Fibroblast of the aortic adventitia (primary cell): Measurements from ENCODE around the gene ELL2. TPM values are rescaled to one million over a fixed set of nuclear protein-coding genes. Genes with fewer than 3 reads are reported as not detected.
"Not testable (repeated sequence)": the region's sequence is repeated elsewhere in the genome, so short reads cannot be mapped to it uniquely, and the experiment has no call there.

Source experiments
- DNase-seq: peaks from one replicate; pipeline ENCODE4 v3.0.0-alpha.2; 2010; ENCODE audit warnings: low read depth
- H3K4me3 ChIP-seq: 2 replicates; pipeline ENCODE4 v1.5.1; 2011; ENCODE audit warnings: low read depth, mild to moderate bottlenecking, control low read depth, low read length, moderate library complexity
- total RNA-seq: library from RNA; depleted of rRNA; stranded (reverse); fragments of >200 nt; gene quantifications from 2 replicates; pipeline ENCODE4 v1.2.3, GENCODE V29; 2012; ENCODE audit warnings: low replicate concordance
- TF ChIP-seq, protein P1 (sequence below): IDR thresholded peaks from 2 replicates; pipeline ENCODE4 v1.5.1; 2011; ENCODE audit warnings: mild to moderate bottlenecking, low read length, control low read depth, inconsistent platforms; ENCODE audit not compliant: insufficient read depth

The ELL2 gene
- total RNA-seq, 1 donor: 51.1 TPM

DNA sequence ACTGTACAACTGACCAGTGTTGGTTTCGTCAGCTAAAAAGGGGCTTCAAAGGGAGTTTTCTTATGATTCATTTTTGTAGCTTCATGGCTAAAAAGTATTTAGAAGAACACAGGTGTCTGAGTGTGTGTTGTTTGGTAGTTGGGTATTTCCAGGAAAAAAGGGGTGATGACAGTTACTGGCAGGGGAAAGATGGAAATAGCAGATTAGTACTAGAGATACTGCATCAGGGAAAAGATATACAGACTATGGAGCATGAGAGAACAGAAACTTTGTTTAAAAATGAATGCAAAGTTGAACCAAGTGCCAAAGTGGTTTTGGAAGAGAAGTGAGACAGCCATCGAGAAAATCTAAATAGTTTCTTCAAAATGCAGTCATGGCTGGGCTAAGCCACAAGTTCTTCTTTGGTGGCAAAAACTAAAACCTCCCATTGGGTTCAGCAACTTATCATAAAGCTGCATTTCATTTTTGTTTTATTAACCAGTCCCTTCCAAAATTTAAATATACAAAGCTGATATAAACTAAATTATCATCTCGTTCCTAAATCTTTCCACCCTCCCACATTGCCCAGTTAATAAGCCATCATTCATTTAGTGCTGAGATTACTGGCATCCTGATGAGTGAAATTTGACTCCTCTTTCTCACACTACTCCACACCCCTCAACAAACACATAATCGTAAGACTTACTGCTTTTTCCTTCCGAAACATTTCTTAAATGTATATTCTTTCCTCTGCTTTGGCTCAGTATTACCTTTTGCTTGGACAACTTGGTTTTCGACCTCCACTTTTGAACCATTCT lies 33.5 kb downstream of the ELL2 start:
- H3K4me3 ChIP-seq: no peak overlapping the region
- TF ChIP-seq, protein P1, sequence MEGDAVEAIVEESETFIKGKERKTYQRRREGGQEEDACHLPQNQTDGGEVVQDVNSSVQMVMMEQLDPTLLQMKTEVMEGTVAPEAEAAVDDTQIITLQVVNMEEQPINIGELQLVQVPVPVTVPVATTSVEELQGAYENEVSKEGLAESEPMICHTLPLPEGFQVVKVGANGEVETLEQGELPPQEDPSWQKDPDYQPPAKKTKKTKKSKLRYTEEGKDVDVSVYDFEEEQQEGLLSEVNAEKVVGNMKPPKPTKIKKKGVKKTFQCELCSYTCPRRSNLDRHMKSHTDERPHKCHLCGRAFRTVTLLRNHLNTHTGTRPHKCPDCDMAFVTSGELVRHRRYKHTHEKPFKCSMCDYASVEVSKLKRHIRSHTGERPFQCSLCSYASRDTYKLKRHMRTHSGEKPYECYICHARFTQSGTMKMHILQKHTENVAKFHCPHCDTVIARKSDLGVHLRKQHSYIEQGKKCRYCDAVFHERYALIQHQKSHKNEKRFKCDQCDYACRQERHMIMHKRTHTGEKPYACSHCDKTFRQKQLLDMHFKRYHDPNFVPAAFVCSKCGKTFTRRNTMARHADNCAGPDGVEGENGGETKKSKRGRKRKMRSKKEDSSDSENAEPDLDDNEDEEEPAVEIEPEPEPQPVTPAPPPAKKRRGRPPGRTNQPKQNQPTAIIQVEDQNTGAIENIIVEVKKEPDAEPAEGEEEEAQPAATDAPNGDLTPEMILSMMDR: no peak
- no peak for DNase-seq

DNA sequence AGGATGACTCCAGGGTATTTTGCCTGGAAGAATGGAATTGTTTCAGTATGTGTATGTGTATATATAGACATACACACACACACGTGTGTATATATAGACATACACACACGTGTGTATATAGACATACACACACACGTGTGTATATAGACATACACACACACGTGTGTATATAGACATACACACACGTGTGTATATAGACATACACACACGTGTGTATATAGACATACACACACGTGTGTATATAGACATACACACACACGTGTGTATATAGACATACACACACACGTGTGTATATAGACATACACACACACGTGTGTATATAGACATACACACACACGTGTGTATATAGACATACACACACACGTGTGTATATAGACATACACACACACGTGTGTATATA lies 34.4 kb downstream of the ELL2 start:
- H3K4me3 ChIP-seq: not testable (repeated sequence)

DNA sequence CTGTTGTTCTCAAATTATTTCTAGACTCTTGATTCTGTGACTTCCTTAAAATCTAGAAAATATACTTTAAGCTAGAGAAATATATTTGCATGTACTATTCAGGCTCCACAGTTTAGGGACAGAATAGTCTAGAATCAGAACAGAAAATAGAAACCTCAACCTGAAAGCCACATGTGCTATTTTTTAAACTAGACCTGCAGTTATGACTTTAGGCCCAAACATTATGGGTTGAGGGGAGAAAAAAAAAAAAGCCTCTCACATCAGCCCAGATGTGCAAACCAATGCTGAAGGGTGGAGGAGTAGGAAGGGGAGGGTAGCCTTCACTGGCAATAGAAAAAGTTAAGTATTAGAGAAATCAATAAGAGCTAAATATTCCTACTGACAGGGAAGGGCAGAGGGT lies 35.7 kb downstream of the ELL2 start:
- no peak overlapping the region for H3K4me3 ChIP-seq
- no peak for DNase-seq
- TF ChIP-seq, protein P1: no peak

More for the DNA sequence above, 34.4 kb downstream of the ELL2 start:
- DNase-seq: not testable (repeated sequence)

DNA sequence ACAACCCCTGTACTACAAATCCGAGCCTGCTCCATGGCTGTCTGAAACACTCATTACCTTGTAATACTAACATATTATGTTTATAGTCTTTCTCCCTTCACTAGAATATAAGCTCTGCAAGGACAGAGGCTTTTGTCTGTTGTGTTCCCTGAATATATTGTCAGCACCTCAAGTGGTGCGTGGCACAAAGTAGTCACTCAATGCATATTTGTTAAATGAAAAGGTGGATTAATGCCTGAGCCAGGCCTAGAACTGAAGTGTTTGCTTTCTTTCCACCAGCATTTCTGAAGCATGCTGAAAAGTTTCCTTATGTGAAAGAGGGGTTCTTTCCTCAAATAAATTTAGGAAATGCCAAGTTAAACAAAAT lies 36.3 kb downstream of the ELL2 start:
- no peak for DNase-seq
- no peak overlapping the region for H3K4me3 ChIP-seq
- TF ChIP-seq, protein P1: no peak

DNA sequence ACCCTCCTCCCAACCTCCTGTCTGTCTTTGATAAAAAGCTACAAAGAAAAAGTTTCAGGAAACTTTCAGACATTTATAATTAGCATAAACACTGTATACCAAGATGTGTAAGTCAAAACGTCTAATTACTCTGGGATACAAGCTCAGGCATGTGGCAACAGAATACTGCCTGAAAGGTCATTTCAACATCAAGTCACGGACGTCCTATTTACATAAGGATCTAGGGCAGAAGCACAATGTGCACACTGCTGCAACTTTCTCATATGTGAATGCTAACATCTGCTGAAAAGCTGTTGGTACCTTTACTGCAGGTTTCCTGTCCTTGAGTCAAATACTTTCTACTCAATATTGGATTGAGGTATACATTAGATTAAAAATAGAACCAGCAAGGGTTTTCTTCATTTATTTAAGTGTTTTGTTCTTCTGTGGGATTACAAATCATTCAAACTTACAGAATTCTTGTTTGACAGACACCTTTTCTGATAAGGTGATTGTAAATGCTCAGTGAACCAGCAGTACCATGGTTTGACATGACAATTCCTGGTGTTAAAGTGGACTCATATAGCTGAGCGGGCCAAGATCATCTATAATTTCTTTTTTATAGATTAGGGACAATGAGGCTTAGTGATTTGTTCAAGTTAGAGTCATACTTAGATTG lies 36.8 kb downstream of the ELL2 start:
- H3K4me3 ChIP-seq: no peak overlapping the region
- DNase-seq: no peak
- TF ChIP-seq, protein P1: no peak

DNA sequence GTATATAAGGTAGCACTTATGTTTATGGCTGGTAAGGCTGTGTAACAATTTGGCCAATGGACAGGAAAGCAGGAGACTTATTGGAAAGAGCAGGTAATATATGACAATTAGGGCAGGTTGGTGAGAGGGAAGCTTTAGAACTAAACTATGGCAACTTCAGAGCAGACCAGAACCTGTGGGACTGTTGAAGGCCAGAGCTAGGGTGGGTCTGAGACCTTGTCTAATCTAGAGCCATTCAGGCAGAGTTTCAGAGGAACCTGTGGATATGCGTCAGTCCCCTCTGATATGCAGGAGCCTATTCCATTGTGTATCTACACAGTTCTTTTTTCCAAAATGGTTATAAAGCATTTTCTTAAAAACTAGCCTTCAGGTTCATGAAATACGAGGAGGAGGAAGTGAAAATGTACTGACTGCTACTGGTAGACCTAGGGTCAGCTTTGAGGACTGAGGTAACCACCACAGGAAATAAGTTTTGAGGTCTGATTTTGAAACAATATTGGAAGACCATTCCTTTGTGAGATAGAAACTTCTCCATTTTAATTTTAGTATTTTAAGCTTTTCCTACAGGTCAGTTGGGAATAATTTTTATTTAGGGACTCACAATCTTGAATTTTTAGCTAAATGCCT lies 37.6 kb downstream of the ELL2 start:
- no peak for DNase-seq
- H3K4me3 ChIP-seq: no peak overlapping the region
- TF ChIP-seq, protein P1: no peak

DNA sequence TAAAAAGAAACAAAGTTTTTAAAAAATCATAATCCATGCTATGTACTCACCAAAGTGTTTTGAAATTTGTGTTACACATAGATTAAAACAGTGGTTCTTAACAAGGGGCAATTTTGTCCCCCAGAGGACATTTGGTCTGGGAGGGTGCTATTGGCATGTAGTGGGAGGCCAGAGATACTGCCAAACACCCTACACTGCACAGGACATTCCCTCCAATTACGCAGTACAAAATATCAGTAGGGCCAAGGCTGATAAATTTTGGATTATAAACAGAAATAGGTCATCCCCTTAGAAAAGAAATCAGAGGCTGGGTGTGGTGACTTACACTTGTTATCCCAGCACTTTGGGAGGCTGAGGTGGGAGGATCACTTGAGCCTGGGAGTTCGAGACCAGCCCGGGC lies 38.9 kb downstream of the ELL2 start:
- no peak for DNase-seq
- TF ChIP-seq, protein P1: no peak

More for the DNA sequence above, 38.9 kb downstream of the ELL2 start:
- H3K4me3 ChIP-seq: no peak overlapping the region
